HG03558 (cell line): ENCODE measurements around the gene MSL3B.

Experiments used
- ATAC-seq: cut with Tn5 transposase; IDR thresholded peaks from one replicate; pipeline ENCODE4 v1.9.1; 2021; ENCODE audit warnings: moderate number of reproducible peaks; ENCODE audit not compliant: unreplicated experiment; ENCODE audit errors: extremely low read depth

The MSL3B gene

DNA sequence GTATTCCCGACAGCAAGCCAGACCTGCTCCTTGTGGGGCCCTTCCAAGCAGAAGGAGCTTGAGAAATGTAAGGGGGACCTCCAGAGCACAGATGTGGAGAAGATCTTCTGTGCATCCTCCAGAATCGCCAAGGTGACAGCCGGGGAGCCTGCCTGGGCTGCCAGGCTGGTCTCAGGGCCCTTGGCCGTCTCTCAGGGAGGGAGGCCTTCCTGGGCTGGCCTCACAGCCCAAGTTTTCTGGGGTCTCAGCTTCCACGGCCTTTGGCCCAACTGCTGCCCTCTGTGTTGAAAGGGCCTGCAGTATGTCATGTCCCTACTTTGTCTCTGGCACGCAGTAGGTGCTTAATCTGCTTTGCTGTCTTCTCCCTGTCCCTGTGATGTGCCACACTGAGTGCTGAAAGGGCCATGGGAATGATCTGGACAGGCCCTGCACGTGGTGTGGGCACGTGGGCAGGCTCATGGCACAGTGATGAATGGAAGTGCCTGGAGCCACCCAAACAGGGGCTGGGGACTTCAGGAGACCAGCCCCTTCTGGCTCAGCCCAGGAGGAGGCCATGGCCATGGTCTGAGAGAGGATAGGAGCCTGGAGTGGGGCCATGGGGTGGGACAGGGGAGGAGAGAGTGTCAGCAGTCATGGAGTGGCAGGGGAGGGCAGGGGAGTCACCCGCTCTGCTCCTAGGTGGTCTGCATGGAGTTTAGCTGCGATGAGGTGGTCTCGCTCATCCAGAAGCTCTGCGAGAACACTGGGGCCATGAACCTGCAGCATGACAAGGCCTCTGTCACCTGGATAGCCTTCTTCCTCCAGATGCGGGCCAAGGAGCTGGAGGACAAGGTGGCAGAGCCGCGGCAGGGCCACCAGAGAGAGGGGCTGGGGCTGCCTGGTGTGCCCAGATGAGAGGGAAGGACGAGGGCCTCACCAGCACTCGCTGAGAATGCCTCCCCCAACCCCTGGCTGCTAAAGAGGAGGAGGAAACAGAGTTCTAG is 49.3 kb downstream of the MSL3B start:
- ATAC-seq = no peak

DNA sequence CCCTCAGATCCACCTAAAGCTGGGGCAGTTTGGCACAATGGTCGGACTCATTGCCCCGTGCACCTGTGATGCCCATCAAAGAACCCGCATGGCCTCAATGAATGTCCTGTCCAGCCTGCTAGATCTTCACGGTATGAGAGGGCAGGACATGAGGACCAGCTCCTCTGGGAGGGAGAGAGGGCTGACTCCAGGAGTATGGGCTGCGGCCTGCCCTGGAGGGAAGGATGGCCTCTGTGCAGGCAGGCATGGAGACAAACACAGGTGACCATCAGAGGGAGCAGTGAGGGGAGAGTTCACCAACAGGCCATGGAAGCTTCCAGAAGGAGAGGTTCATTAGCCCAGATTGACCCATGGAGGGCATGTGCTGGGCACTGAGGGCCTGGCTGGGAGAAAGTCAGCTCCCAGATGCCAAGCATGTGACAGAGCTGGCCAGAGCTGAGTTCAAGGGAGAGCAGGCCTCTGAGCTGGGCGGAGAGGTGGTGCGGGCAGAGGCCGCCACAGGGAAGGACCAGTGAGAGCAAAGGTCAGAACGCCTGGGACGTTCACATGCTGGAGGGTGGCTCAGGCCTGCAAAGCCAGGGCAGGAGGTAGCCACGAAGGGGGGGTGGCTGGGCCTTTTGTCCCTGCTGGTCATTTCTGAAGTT is 50.1 kb downstream of the MSL3B start:
- ATAC-seq = no peak

- no peak for ATAC-seq
These were observed 50.8 kb downstream of the MSL3B start for GRCh38 chr2:233817361-233817911.

DNA sequence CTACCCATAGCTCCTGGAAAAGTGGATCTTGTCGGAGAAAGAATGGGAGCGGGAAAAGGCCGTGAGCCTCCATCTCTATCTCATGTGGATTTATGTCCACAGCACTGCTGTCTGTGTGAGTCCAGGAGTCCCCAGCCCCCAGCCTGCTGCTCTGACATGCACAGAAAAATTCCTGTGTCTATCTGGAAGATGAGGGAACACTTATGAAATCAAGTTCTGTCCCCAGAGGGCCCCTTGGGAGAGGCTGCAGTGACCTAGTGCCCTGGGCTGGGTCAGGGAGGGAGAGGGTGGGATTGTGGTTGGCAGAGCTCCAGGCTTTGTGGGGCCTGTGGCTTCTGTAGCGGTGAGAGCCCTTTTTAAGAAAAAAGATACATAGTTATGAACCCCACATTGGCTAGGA is 51.4 kb downstream of the MSL3B start:
- no peak for ATAC-seq

- ATAC-seq = no peak
These were observed 51.9 kb downstream of the MSL3B start for GRCh38 chr2:233816334-233816733.

GRCh38 chr2:233815861-233816260 is 52.3 kb downstream of the MSL3B start:
- no peak for ATAC-seq
